ENCODE results near the gene SMAD3. TPM values are rescaled to one million over a fixed set of nuclear protein-coding genes. Genes with fewer than 3 reads are reported as not detected.

SMAD3 gene
- total and polyA plus RNA-seq, 2 of the 8 experiments (the other 6 are each of a cell fraction or from before 2014, with no cell fraction given), result 10.1 to 12.4 TPM

GRCh38 chr15:67079361-67079760 lies 14.0 kb downstream of the SMAD3 start:
- no peak overlapping the region for H3K14ac ChIP-seq (ENCODE audit: insufficient read length)
- H2BK5ac ChIP-seq (ENCODE audit: low read depth, low read length), result no peak overlapping the region
- H2BK15ac ChIP-seq (ENCODE audit: low read length), result no peak overlapping the region
- H3K23ac ChIP-seq (ENCODE audit: insufficient read length), result no peak overlapping the region
- H2BK20ac ChIP-seq (ENCODE audit: low read length), result no peak overlapping the region
- no peak overlapping the region for H2AK5ac ChIP-seq (ENCODE audit: low read depth, low read length)
- H3K79me1 ChIP-seq (ENCODE audit: low read depth, low read length), result peaks cover 4% of the 10 kb centered on the region
- ChIA-PET POLR2A (ENCODE audit: partially characterized antibody) (interaction anchor here (1.8 kb wide), 1 partner anchor 11 kb away, joined by 6 read pairs; no protein-coding TSS in a partner anchor), CTCF (ENCODE audit: partially characterized antibody) (interaction anchor here (0.7 to 1.4 kb wide), 8 partner anchors 10 to 258 kb away, joined by 3 read pairs; no protein-coding TSS in a partner anchor)
- H2AFZ ChIP-seq (ENCODE audit: low read length), result no peak overlapping the region
- no peak overlapping the region for H3K18ac ChIP-seq (ENCODE audit: extremely low read depth, low read length)
- H4K8ac ChIP-seq (ENCODE audit: extremely low read depth, insufficient read depth, low read length), result peak overlapping the region; percentile 4; the same call in 1 of the 2 replicates
- H3K4ac ChIP-seq (replicated peaks; ENCODE audit: insufficient read length, low read depth, low read length), result no peak overlapping the region
- no peak overlapping the region for H4K91ac ChIP-seq (replicated peaks; ENCODE audit: insufficient read length, low read length)
- H4K5ac ChIP-seq (ENCODE audit: insufficient read length, low read depth, low read length), result no peak overlapping the region
- no peak overlapping the region for H2BK120ac ChIP-seq (replicated peaks; ENCODE audit: low read depth, low read length)
- DNase-seq (ENCODE audit: low read depth in 1 of 2, low spot score in 2 of 2), result no peak
- no peak overlapping the region for H3K4me2 ChIP-seq (ENCODE audit: insufficient read depth in 1 of 2, low read depth in 2 of 2, low read length in 2 of 2)
- no peak overlapping the region for H2BK12ac ChIP-seq (ENCODE audit: low read depth, low read length)
- WGBS, 2 experiments (ENCODE audit: extremely low coverage in 1 of 2, insufficient coverage in 1 of 2, insufficient read length in 1 of 2, insufficient replicate concordance in 2 of 2, low coverage in 1 of 2, low lambda C conversion rate in 2 of 2, missing lambda C conversion rate in 1 of 2), result 89% methylated on average over 3 of the region's 3 CpGs; no CpG with 5 or more reads in 1 of the 2 experiments
- no peak overlapping the region for H3K9ac ChIP-seq (replicated peaks in 1 of 4; ENCODE audit: extremely low read depth in 1 of 4, low read depth in 3 of 4, low read length in 3 of 4)
- no peaks in the 10 kb centered on the region for H4K20me1 ChIP-seq (replicated peaks in 1 of 2; ENCODE audit: control insufficient read depth in 1 of 2, insufficient read depth in 2 of 2, low read length in 2 of 2)
- H3K36me3 ChIP-seq (ENCODE audit: control insufficient read depth in 2 of 4, insufficient read depth in 4 of 4, low read length in 3 of 4), result no peaks in the 10 kb centered on the region; a peak in 1 of 8 replicates
- H3K23me2 ChIP-seq (ENCODE audit: low read depth, low read length), result no peaks in the 10 kb centered on the region
- H3K9me3 ChIP-seq (ENCODE audit: insufficient read depth in 2 of 2, low read depth in 1 of 2, low read length in 1 of 2), result no peaks in the 10 kb centered on the region
- H3K4me3 ChIP-seq (ENCODE audit: extremely low read depth in 1 of 4, insufficient read depth in 2 of 4, low read depth in 3 of 4, low read length in 4 of 4), result no peak overlapping the region
- H3K27me3 ChIP-seq (replicated peaks in 1 of 4; ENCODE audit: control insufficient read depth in 3 of 4, extremely low read depth in 1 of 4, insufficient read depth in 3 of 4, low read length in 3 of 4), result no peaks in the 10 kb centered on the region
- TF ChIP-seq SIN3A (conservative IDR thresholded peaks at IDR 0.05 in 1 of 2, IDR thresholded peaks at IDR 0.05 in 1 of 2; ENCODE audit: low read depth in 1 of 2, low read length in 2 of 2) (no peak), SP4 (IDR thresholded peaks at IDR 0.05; ENCODE audit: low read length) (no peak), SIX5 (IDR thresholded peaks at IDR 0.05; ENCODE audit: low read depth, low read length) (no peak), SRF (IDR thresholded peaks at IDR 0.05; ENCODE audit: low read depth, low read length) (no peak), RXRA (IDR thresholded peaks at IDR 0.05; ENCODE audit: insufficient read depth, low read depth, low read length) (no peak), EGR1 (IDR thresholded peaks at IDR 0.05; ENCODE audit: borderline replicate concordance, low read depth, low read length) (no peak), ATF3 (IDR thresholded peaks at IDR 0.05; ENCODE audit: insufficient read depth, low read depth, low read length) (no peak), CHD2 (IDR thresholded peaks at IDR 0.05; ENCODE audit: low read length) (no peak), ASH2L (IDR thresholded peaks at IDR 0.05; ENCODE audit: low read length) (no peak), NANOG (IDR thresholded peaks at IDR 0.05; ENCODE audit: insufficient read depth, low read depth, low read length, poor library complexity, severe bottlenecking) (no peak), CREB1 (IDR thresholded peaks at IDR 0.05) (no peak), SP1 (IDR thresholded peaks at IDR 0.05; ENCODE audit: low read depth, low read length) (no peak)
- no peak overlapping the region for H3K56ac ChIP-seq (replicated peaks; ENCODE audit: insufficient read length, low read depth, low read length)
- H3K27ac ChIP-seq (ENCODE audit: low read depth, low read length), result no peak overlapping the region
- peaks cover 0 to 16% of the 10 kb centered on the region in 2 experiments; a peak in 2 of 4 replicates for H3K79me2 ChIP-seq (ENCODE audit: control insufficient read depth in 1 of 2, insufficient read depth in 2 of 2, low read length in 2 of 2)
- no peak for FAIRE-seq
- H3K4me1 ChIP-seq (replicated peaks in 1 of 4; ENCODE audit: control insufficient read depth in 3 of 4, insufficient read depth in 4 of 4, low read length in 3 of 4), result peaks cover 0 to 11% (median 4%) of the 10 kb centered on the region in 4 experiments; a peak in 6 of 7 replicates

All from H1 (cell line).